Esophagus muscularis mucosa (tissue), 4 donors: Measurements from ENCODE around the gene TCP10L. TPM values are rescaled to one million over a fixed set of nuclear protein-coding genes. Genes with fewer than 3 reads are reported as not detected.
A peak's percentile ranks its signal among the peaks of the same experiment; 100 is the strongest.

Experiments used
- DNase-seq: peaks from one replicate; pipeline ENCODE4 v3.0.0-alpha.2; 2017; ENCODE audit errors: extremely low spot score
- H3K27ac ChIP-seq, 4 donors: fragments of 200-600 bp; sonication (generic); replicated peaks in 1 of 4; 1 replicate in 3 of 4; 2 replicates in 1 of 4; pipeline ENCODE4 v1.5.1; 2016 to 2019; ENCODE audit warnings: mild to moderate bottlenecking in 1 of 4
- H3K27me3 ChIP-seq, 4 donors: fragments of 200-600 bp; sonication (generic); one replicate each; pipeline versions ENCODE4 v1.5.1 to v1.6.0; 2016 to 2019
- H3K36me3 ChIP-seq, 4 donors: fragments of 200-600 bp; sonication (generic); one replicate each; pipeline ENCODE4 v1.5.1; 2016 to 2019
- H3K4me1 ChIP-seq, 4 donors: fragments of 200-600 bp; sonication (generic); one replicate each; pipeline ENCODE4 v1.5.1; 2016 to 2019
- H3K4me3 ChIP-seq, 4 donors: fragments of 200-600 bp; sonication (generic); 1 replicate in 2 of 4; 2 replicates in 2 of 4; pipeline ENCODE4 v1.5.1; 2016 to 2019; ENCODE audit warnings: mild to moderate bottlenecking in 4 of 4, moderate library complexity in 1 of 4
- H3K9me3 ChIP-seq, 4 donors: fragments of 200-600 bp; sonication (generic); 1 replicate in 3 of 4; 2 replicates in 1 of 4; pipeline ENCODE4 v1.5.1; 2016 to 2019
- EP300 ChIP-seq: sonication (generic); formaldehyde crosslinking; IDR thresholded peaks from one replicate; pipeline ENCODE4 v1.6.1; 2017; ENCODE audit warnings: antibody characterized with exemption
- POLR2A ChIP-seq: fragments of 450-650 bp; IDR thresholded peaks from one replicate; pipeline ENCODE4 v1.6.1; 2017; ENCODE audit warnings: antibody characterized with exemption, moderate library complexity, mild to moderate bottlenecking, low read depth
- POLR2AphosphoS5 ChIP-seq, 2 donors: sonication (generic); formaldehyde crosslinking; IDR thresholded peaks; one replicate each; pipeline ENCODE4 v1.6.1; 2017; ENCODE audit warnings: antibody characterized with exemption in 2 of 2
- WGBS: methylation state at CpG from one replicate; pipeline ENCODE4 v1.1.5; 2018; 5-methylcytosine and 5-hydroxymethylcytosine counted together
- intact Hi-C: fragments of 100-400 bp; cut with DNase I; formaldehyde crosslinking; loops from one replicate; pipeline ENCODE4 v1.15.1; 2023
- total RNA-seq, 4 donors: library from RNA; depleted of rRNA; stranded (reverse); fragments of >200 nt; gene quantifications; one replicate each; pipeline versions ENCODE4 v1.1.0 to v1.2.1, GENCODE V29; 2016
- TF ChIP-seq, protein P1 (sequence below), 3 experiments: fragments of 200-600 bp in 2 of 3; fragments of 450-650 bp in 1 of 3; sonication (generic) in 2 of 3; IDR thresholded peaks; one replicate each; pipeline ENCODE4 v1.5.1; 2017 to 2019; ENCODE audit warnings: antibody characterized with exemption in 3 of 3, mild to moderate bottlenecking in 2 of 3, moderate library complexity in 1 of 3

The TCP10L gene
- total RNA-seq, 4 donors from 2014 or later, result 1.2 to 1.7 (median 1.5) TPM

DNA sequence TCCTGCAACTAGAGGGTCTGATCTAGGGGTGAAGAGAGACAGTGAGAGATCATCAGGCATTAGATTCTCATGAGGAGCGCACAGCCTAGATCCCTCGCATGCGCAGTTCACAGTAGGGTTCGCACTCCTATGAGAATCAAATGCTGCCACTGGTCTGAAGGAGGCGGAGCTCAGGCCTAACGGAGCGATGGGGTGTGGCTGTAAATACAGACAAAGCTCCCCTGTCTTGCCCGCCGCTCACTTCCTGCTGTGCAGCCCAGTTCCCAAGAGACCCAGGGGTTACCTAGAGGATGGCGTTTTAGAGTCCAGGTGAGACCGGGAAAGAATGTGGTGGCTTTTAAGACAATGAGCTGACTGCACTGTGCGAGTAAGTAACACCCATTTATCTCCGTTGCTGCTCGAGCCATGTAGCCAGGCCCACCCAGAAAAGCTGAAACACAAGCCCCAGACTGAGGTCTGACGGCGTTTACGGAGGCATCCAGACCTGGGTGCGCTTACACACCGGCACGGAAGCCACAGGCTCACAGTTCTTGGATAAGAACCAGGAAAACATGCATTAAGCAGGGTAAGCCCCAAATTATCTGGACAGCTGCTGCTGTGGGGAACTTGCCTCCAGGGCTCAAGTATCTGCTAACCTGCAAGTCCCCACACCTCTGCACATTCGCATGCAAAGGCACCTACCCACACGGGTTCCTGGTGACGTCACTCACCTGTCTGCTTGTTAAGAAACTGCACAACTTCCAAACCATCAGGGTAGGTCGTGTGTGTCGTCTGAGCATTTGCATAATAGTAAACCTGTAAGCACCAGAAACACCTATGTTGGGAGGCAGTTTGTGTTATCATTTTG lies 12.5 kb downstream of the TCP10L start:
- Histone ChIP-seq H3K9me3 (no peaks in the 10 kb centered on the region), H3K27me3 (no peaks in the 10 kb centered on the region), H3K27ac (no peak overlapping the region), H3K36me3 (peaks cover 0 to 7% (median 0%) of the 10 kb centered on the region in 4 donors), H3K4me1 (peaks cover 5 to 17% (median 12%) of the 10 kb centered on the region in 4 donors), H3K4me3 (no peak overlapping the region)
- WGBS, result 81% methylated on average over 17 of the region's 25 CpGs
- intact Hi-C loops, result no loop called here
- DNase-seq, result no peak
- TF ChIP-seq, protein P1, sequence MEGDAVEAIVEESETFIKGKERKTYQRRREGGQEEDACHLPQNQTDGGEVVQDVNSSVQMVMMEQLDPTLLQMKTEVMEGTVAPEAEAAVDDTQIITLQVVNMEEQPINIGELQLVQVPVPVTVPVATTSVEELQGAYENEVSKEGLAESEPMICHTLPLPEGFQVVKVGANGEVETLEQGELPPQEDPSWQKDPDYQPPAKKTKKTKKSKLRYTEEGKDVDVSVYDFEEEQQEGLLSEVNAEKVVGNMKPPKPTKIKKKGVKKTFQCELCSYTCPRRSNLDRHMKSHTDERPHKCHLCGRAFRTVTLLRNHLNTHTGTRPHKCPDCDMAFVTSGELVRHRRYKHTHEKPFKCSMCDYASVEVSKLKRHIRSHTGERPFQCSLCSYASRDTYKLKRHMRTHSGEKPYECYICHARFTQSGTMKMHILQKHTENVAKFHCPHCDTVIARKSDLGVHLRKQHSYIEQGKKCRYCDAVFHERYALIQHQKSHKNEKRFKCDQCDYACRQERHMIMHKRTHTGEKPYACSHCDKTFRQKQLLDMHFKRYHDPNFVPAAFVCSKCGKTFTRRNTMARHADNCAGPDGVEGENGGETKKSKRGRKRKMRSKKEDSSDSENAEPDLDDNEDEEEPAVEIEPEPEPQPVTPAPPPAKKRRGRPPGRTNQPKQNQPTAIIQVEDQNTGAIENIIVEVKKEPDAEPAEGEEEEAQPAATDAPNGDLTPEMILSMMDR (IDR thresholded peaks at IDR 0.05), result no peak
- TF ChIP-seq EP300 (no peak), POLR2A (no peak), POLR2AphosphoS5 (IDR thresholded peaks at IDR 0.05) (no peak)

GRCh38 chr21:32570456-32570855 lies 14.9 kb downstream of the TCP10L start:
- intact Hi-C loops, result loop anchor here (2.0 kb wide), 1 partner anchor 168 kb away; no protein-coding TSS in a partner anchor
- H3K9me3 ChIP-seq, result no peaks in the 10 kb centered on the region
- no peak overlapping the region for H3K4me3 ChIP-seq
- no peaks in the 10 kb centered on the region for H3K27me3 ChIP-seq
- peak overlapping the region in 1 of 4 donors; percentile 89 for H3K27ac ChIP-seq
- no peak for DNase-seq
- H3K36me3 ChIP-seq, result no peaks in the 10 kb centered on the region
- WGBS, result 90% methylated on average over 3 of the region's 3 CpGs
- H3K4me1 ChIP-seq, result peaks cover 5 to 17% (median 12%) of the 10 kb centered on the region in 4 donors
- TF ChIP-seq POLR2AphosphoS5 (IDR thresholded peaks at IDR 0.05) (no peak), EP300 (no peak), POLR2A (no peak)
- TF ChIP-seq, protein P1 (IDR thresholded peaks at IDR 0.05), result no peak

DNA sequence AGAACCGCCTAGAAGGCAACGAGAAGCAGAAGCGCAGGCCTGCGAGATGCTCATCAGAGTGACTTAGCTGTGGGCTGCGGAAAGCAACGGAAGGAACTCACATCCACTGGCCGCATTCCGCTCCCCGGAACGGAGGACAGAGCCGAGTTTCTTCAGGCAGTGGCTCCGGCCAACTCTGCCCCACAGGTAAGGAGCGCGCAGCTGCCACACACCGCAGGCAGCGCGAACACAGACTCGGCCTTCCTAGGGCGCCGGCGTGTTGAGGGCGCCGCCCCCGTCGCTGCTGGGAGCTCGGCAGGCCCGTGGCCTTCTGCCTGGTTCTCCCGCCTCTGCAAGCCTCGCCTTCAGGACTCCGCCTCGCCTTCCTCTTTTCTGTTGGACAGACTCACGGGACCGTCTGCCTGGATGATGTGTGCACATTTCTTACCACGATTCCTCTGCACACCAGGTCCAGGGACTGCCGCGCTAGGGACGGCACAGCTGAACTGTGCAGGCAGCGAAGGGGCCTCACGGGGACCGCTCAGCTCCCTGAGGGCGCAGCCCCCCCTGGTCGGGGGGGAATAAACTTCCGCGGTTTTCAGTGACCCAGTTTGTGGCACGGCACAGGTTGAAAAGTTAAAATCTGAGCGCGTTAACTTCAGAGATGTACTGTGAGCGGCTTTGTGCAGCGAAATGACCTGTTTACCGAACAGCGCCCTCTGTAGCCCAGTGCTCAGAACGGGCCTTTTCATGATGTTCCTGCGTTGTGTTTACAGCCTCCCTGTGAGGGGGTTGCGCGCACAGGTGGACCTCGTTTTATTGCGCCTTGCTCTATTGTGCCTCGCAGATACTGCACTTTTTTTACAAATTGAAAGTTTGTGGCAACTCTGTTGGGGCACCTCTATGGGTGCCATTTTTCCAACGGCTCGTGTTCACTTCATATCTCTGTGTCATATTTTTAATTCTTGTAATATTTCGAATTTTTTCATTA lies 15.8 kb downstream of the TCP10L start:
- Histone ChIP-seq H3K27ac (peak overlapping the region; percentile 76 to 89 (median 85)), H3K4me1 (peaks cover 5 to 17% (median 12%) of the 10 kb centered on the region in 4 donors), H3K36me3 (no peaks in the 10 kb centered on the region), H3K4me3 (peak overlapping the region; percentile 57 to 65 (median 62)), H3K9me3 (no peaks in the 10 kb centered on the region), H3K27me3 (no peaks in the 10 kb centered on the region)
- no peak for DNase-seq
- intact Hi-C loops, result loop anchor here (2.0 kb wide), 1 partner anchor 167 kb away; no protein-coding TSS in a partner anchor
- 12% methylated on average over 25 of the region's 61 CpGs for WGBS
- no peak for TF ChIP-seq EP300
- peak; percentile 41 to 66 for TF ChIP-seq POLR2AphosphoS5 (IDR thresholded peaks at IDR 0.05)
- no peak for TF ChIP-seq POLR2A
- TF ChIP-seq, protein P1 (IDR thresholded peaks at IDR 0.05), result peak; percentile 75 to 84 (median 76)

- no peak overlapping the region for H3K27ac ChIP-seq
- intact Hi-C loops, result no loop called here
- TF ChIP-seq POLR2A (no peak), POLR2AphosphoS5 (IDR thresholded peaks at IDR 0.05) (no peak), EP300 (no peak)
- TF ChIP-seq, protein P1 (IDR thresholded peaks at IDR 0.05), result no peak
- H3K9me3 ChIP-seq, result no peaks in the 10 kb centered on the region
- H3K4me1 ChIP-seq, result peaks cover 5 to 18% (median 14%) of the 10 kb centered on the region in 4 donors
- no peaks in the 10 kb centered on the region for H3K27me3 ChIP-seq
- no peaks in the 10 kb centered on the region for H3K36me3 ChIP-seq
- DNase-seq, result peak; percentile 55
- WGBS, result 95% methylated on average over 8 of the region's 8 CpGs
- no peak overlapping the region for H3K4me3 ChIP-seq
These were observed 17.7 kb downstream of the TCP10L start for GRCh38 chr21:32567626-32568025.
